ENCODE measurements around the gene AMD1.

AMD1 gene

GRCh38 chr6:110938171-110938570, 63.6 kb downstream of the AMD1 start:
- no peak for DNase-seq (ENCODE audit: low read depth in 2 of 2)

GRCh38 chr6:110939429-110940200, 65.0 kb downstream of the AMD1 start:
- no peak for DNase-seq (ENCODE audit: low read depth in 2 of 2)

- peak in 1 of 2 experiments; percentile 15 for DNase-seq (ENCODE audit: low read depth in 2 of 2)
These were observed 70.1 kb downstream of the AMD1 start for GRCh38 chr6:110944681-110945151.
